Muscle of leg (tissue), 11 donors: ENCODE results near the gene CLCN7. TPM values are rescaled to one million over a fixed set of nuclear protein-coding genes. Genes with fewer than 3 reads are reported as not detected.

ENCODE experiments used
- DNase-seq: peaks from one replicate; pipeline ENCODE4 v3.0.0; 2013
- H3K27ac ChIP-seq: one replicate; pipeline ENCODE4 v1.5.1; 2013; ENCODE audit warnings: mild to moderate bottlenecking, low read length, control low read depth
- H3K27me3 ChIP-seq: one replicate; pipeline ENCODE4 v1.6.1; 2013; ENCODE audit warnings: low read length; ENCODE audit not compliant: control insufficient read depth, insufficient read depth
- H3K36me3 ChIP-seq: one replicate; pipeline ENCODE4 v1.6.1; 2013; ENCODE audit warnings: low read length; ENCODE audit not compliant: control insufficient read depth, insufficient read depth
- H3K4me1 ChIP-seq: one replicate; pipeline ENCODE4 v1.6.1; 2013; ENCODE audit warnings: low read length; ENCODE audit not compliant: control insufficient read depth, insufficient read depth
- H3K4me3 ChIP-seq: one replicate; pipeline ENCODE4 v1.5.1; 2013; ENCODE audit warnings: low read length, control low read depth
- H3K9me3 ChIP-seq: replicated peaks from 2 replicates; pipeline ENCODE4 v1.6.1; 2013; ENCODE audit warnings: low read depth, low read length; ENCODE audit not compliant: control insufficient read depth
- WGBS: methylation state at CpG from one replicate; pipeline ENCODE4 v1.1.5; 2013; ENCODE audit warnings: missing lambda C conversion rate; ENCODE audit not compliant: insufficient coverage; 5-methylcytosine and 5-hydroxymethylcytosine counted together
- polyA plus RNA-seq, 8 donors: library from polyadenylated mRNA; unstranded; fragments of 120-200 nt; gene quantifications; one replicate each; pipeline versions ENCODE4 v1.2.1 to v1.2.3, GENCODE V29; 2013; ENCODE audit warnings: inconsistent platforms in 1 of 8, low replicate concordance in 1 of 8; ENCODE audit not compliant: insufficient read length in 8 of 8, insufficient read depth in 1 of 8
- total RNA-seq: library from RNA; stranded (reverse); fragments of 120-200 nt; gene quantifications from one replicate; pipeline ENCODE4 v1.2.4, GENCODE V29; 2013

Gene CLCN7
- total and polyA plus RNA-seq, 9 donors, result 18.8 to 43.3 (median 31.1) TPM

- Histone ChIP-seq H3K9me3 (no peaks in the 10 kb centered on the region), H3K27me3 (no peaks in the 10 kb centered on the region), H3K27ac (no peak overlapping the region), H3K4me3 (no peak overlapping the region), H3K4me1 (peaks cover under 1% of the 10 kb centered on the region), H3K36me3 (peaks cover 80% of the 10 kb centered on the region)
- WGBS, result 90% methylated on average over 29 of the region's 37 CpGs
- no peak for DNase-seq
These were observed 28.5 kb upstream of the CLCN7 start for GRCh38 chr16:1503110-1503955.

GRCh38 chr16:1502092-1503004 is 27.5 kb upstream of the CLCN7 start:
- no peak for DNase-seq
- no peaks in the 10 kb centered on the region for H3K9me3 ChIP-seq
- H3K4me3 ChIP-seq, result no peak overlapping the region
- no peaks in the 10 kb centered on the region for H3K4me1 ChIP-seq
- H3K36me3 ChIP-seq, result peaks cover 86% of the 10 kb centered on the region
- WGBS, result 95% methylated on average over 40 of the region's 42 CpGs
- H3K27me3 ChIP-seq, result no peaks in the 10 kb centered on the region
- H3K27ac ChIP-seq, result no peak overlapping the region

- Histone ChIP-seq H3K4me3 (no peak overlapping the region), H3K4me1 (no peaks in the 10 kb centered on the region), H3K27ac (no peak overlapping the region), H3K36me3 (peaks cover 87% of the 10 kb centered on the region), H3K27me3 (no peaks in the 10 kb centered on the region), H3K9me3 (no peaks in the 10 kb centered on the region)
- 96% methylated on average over 23 of the region's 23 CpGs for WGBS
- no peak for DNase-seq
These were observed 26.8 kb upstream of the CLCN7 start for GRCh38 chr16:1501630-1502029.

- no peaks in the 10 kb centered on the region for H3K27me3 ChIP-seq
- peaks cover 87% of the 10 kb centered on the region for H3K36me3 ChIP-seq
- H3K4me3 ChIP-seq, result no peak overlapping the region
- H3K27ac ChIP-seq, result no peak overlapping the region
- no peaks in the 10 kb centered on the region for H3K4me1 ChIP-seq
- H3K9me3 ChIP-seq, result no peaks in the 10 kb centered on the region
- DNase-seq, result no peak
- 94% methylated on average over 44 of the region's 44 CpGs for WGBS
These were observed 25.8 kb upstream of the CLCN7 start for GRCh38 chr16:1500465-1501150.

GRCh38 chr16:1499756-1500464 is 25.1 kb upstream of the CLCN7 start:
- H3K36me3 ChIP-seq, result peaks cover 88% of the 10 kb centered on the region
- no peak for DNase-seq
- H3K9me3 ChIP-seq, result no peaks in the 10 kb centered on the region
- no peak overlapping the region for H3K27ac ChIP-seq
- peaks cover 5% of the 10 kb centered on the region for H3K4me1 ChIP-seq
- no peak overlapping the region for H3K4me3 ChIP-seq
- 91% methylated on average over 36 of the region's 36 CpGs for WGBS
- H3K27me3 ChIP-seq, result no peaks in the 10 kb centered on the region

GRCh38 chr16:1498899-1499676 is 24.3 kb upstream of the CLCN7 start:
- Histone ChIP-seq H3K4me1 (peaks cover 13% of the 10 kb centered on the region), H3K9me3 (no peaks in the 10 kb centered on the region), H3K4me3 (no peak overlapping the region), H3K27me3 (no peaks in the 10 kb centered on the region), H3K36me3 (peaks cover 92% of the 10 kb centered on the region), H3K27ac (no peak overlapping the region)
- no peak for DNase-seq
- 92% methylated on average over 30 of the region's 35 CpGs for WGBS

- H3K4me3 ChIP-seq, result no peak overlapping the region
- H3K9me3 ChIP-seq, result no peaks in the 10 kb centered on the region
- no peaks in the 10 kb centered on the region for H3K27me3 ChIP-seq
- H3K36me3 ChIP-seq, result peaks cover 75% of the 10 kb centered on the region
- no peak for DNase-seq
- peaks cover 24% of the 10 kb centered on the region for H3K4me1 ChIP-seq
- 87% methylated on average over 21 of the region's 21 CpGs for WGBS
- H3K27ac ChIP-seq, result no peak overlapping the region
These were observed 22.3 kb upstream of the CLCN7 start for GRCh38 chr16:1497014-1497598.

GRCh38 chr16:1496464-1496863 is 21.6 kb upstream of the CLCN7 start:
- peaks cover 68% of the 10 kb centered on the region for H3K36me3 ChIP-seq
- H3K27me3 ChIP-seq, result no peaks in the 10 kb centered on the region
- DNase-seq, result no peak
- no peaks in the 10 kb centered on the region for H3K9me3 ChIP-seq
- H3K4me3 ChIP-seq, result no peak overlapping the region
- H3K27ac ChIP-seq, result no peak overlapping the region
- WGBS, result 93% methylated on average over 20 of the region's 25 CpGs
- peaks cover 24% of the 10 kb centered on the region for H3K4me1 ChIP-seq

- Histone ChIP-seq H3K4me3 (no peak overlapping the region), H3K27ac (no peak overlapping the region), H3K4me1 (peaks cover 24% of the 10 kb centered on the region), H3K27me3 (no peaks in the 10 kb centered on the region), H3K36me3 (peaks cover 62% of the 10 kb centered on the region), H3K9me3 (no peaks in the 10 kb centered on the region)
- WGBS, result 87% methylated on average over 25 of the region's 25 CpGs
- DNase-seq, result no peak
These were observed 21.0 kb upstream of the CLCN7 start for GRCh38 chr16:1495889-1496262.
